SU-DHL-6 (cell line): ENCODE data around the gene RBM6.

Experiments
- H2AFZ ChIP-seq: fragments of 200-600 bp; sonication (generic); 2 replicates; pipeline ENCODE4 v1.6.1; 2014; ENCODE audit warnings: low read depth, mild to moderate bottlenecking, moderate library complexity, mixed read lengths, antibody characterized with exemption, low read length; ENCODE audit not compliant: severe bottlenecking
- H3F3A ChIP-seq: fragments of 200-600 bp; shearing (Covaris generic); 2 replicates; pipeline ENCODE4 v1.6.0; 2016; ENCODE audit warnings: antibody characterized with exemption, mild to moderate bottlenecking; ENCODE audit not compliant: insufficient read depth
- H3K27ac ChIP-seq: fragments of 200-600 bp; sonication (generic); 2 replicates; pipeline ENCODE4 v1.5.1; 2016; ENCODE audit warnings: low read depth, mild to moderate bottlenecking, low read length, moderate library complexity, mixed read lengths
- H3K27me3 ChIP-seq: fragments of 200-600 bp; sonication (generic), shearing (Covaris generic); 2 replicates; pipeline ENCODE4 v1.6.0; 2014; ENCODE audit warnings: mild to moderate bottlenecking, low read length
- H3K36me3 ChIP-seq: fragments of 200-600 bp; sonication (generic); 2 replicates; pipeline ENCODE4 v1.6.1; 2014; ENCODE audit warnings: mild to moderate bottlenecking, low read length, mixed read lengths
- H3K4me2 ChIP-seq: fragments of 300-600, 200-600 bp; shearing (Covaris generic), sonication (generic); 2 replicates; pipeline ENCODE4 v1.6.0; 2014; ENCODE audit warnings: low read length, low read depth, mild to moderate bottlenecking; ENCODE audit not compliant: poor library complexity, severe bottlenecking
- H3K4me3 ChIP-seq: fragments of 200-600 bp; sonication (generic); 2 replicates; pipeline ENCODE4 v1.5.1; 2014; ENCODE audit warnings: antibody characterized with exemption, low read length, mild to moderate bottlenecking, mixed read lengths; ENCODE audit not compliant: insufficient read depth, poor library complexity, severe bottlenecking
- H3K79me2 ChIP-seq: fragments of 200-600 bp; sonication (generic); 2 replicates; pipeline ENCODE4 v1.6.1; 2014; ENCODE audit warnings: mild to moderate bottlenecking, low read length, moderate library complexity; ENCODE audit not compliant: insufficient read depth
- H3K9ac ChIP-seq: fragments of 200-600 bp; sonication (generic); 2 replicates; pipeline ENCODE4 v1.7.0; 2014; ENCODE audit warnings: mild to moderate bottlenecking, low read length
- H3K9me2 ChIP-seq: fragments of 200-600 bp; sonication (generic); replicated peaks from 2 replicates; pipeline ENCODE4 v1.6.1; 2014; ENCODE audit warnings: low read length; ENCODE audit not compliant: insufficient read depth
- H3K9me3 ChIP-seq: fragments of 200-600 bp; sonication (generic); 2 replicates; pipeline ENCODE4 v1.6.1; 2014; ENCODE audit warnings: low read length, mixed read lengths; ENCODE audit not compliant: insufficient read depth
- H4K20me1 ChIP-seq: fragments of 200-600 bp; sonication (generic); 2 replicates; pipeline ENCODE4 v1.6.1; 2014; ENCODE audit warnings: low read depth, mild to moderate bottlenecking, antibody characterized with exemption, low read length, moderate library complexity, mixed read lengths
- EZH2phosphoT487 ChIP-seq: fragments of 200-600 bp; sonication (generic), shearing (Covaris generic); conservative IDR thresholded peaks from 2 replicates; pipeline ENCODE4 v1.6.1; 2018; ENCODE audit warnings: mild to moderate bottlenecking, antibody characterized with exemption, low read length, moderate library complexity, mixed read lengths
- TF ChIP-seq, protein P1 (sequence below): fragments of 200-600 bp; sonication (generic); IDR thresholded peaks from one replicate; pipeline ENCODE4 v1.5.1; 2017; ENCODE audit warnings: antibody characterized with exemption, mild to moderate bottlenecking, low read length, moderate library complexity; ENCODE audit not compliant: insufficient read depth, poor library complexity, severe bottlenecking

The RBM6 gene

DNA sequence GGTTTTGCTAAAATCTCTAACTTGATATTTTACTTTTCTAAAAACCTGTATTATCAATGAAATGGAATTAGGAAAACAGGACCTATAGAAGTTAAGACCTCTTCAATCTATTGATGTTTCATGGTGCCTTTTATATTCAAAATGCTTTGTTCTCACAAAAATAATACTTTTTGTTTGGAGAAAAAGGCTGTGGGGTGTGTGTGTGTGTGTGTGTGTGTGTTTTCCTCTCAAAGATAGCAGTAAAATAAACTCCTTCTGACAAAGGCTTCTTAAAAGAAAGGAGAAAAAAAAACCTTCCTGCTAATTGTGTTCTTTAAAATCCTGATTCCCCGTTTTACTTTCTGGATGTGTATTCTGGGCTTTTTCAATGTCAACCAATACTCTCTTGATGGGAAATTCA is 54.5 kb downstream of the RBM6 start:
- Histone ChIP-seq H2AFZ (no peak overlapping the region), H3K4me3 (no peak overlapping the region), H3K27ac (no peak overlapping the region), H3K27me3 (no peaks in the 10 kb centered on the region), H4K20me1 (no peaks in the 10 kb centered on the region), H3K4me2 (no peak overlapping the region), H3K9ac (no peak overlapping the region), H3K79me2 (peaks cover 43% of the 10 kb centered on the region), H3K9me3 (no peaks in the 10 kb centered on the region), H3K9me2 (no peaks in the 10 kb centered on the region), H3K36me3 (0 out of 2 replicates have a peak, but pooled peaks cover 2% of the 10 kb centered on the region), H3F3A (no peaks in the 10 kb centered on the region; the same call in 1 of the 2 replicates)
- TF ChIP-seq EZH2phosphoT487: no peak
- TF ChIP-seq, protein P1, sequence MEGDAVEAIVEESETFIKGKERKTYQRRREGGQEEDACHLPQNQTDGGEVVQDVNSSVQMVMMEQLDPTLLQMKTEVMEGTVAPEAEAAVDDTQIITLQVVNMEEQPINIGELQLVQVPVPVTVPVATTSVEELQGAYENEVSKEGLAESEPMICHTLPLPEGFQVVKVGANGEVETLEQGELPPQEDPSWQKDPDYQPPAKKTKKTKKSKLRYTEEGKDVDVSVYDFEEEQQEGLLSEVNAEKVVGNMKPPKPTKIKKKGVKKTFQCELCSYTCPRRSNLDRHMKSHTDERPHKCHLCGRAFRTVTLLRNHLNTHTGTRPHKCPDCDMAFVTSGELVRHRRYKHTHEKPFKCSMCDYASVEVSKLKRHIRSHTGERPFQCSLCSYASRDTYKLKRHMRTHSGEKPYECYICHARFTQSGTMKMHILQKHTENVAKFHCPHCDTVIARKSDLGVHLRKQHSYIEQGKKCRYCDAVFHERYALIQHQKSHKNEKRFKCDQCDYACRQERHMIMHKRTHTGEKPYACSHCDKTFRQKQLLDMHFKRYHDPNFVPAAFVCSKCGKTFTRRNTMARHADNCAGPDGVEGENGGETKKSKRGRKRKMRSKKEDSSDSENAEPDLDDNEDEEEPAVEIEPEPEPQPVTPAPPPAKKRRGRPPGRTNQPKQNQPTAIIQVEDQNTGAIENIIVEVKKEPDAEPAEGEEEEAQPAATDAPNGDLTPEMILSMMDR: no peak

GRCh38 chr3:49996016-49996415 is 56.1 kb downstream of the RBM6 start:
- H3F3A ChIP-seq: no peaks in the 10 kb centered on the region; the same call in 1 of the 2 replicates
- no peak overlapping the region for H3K27ac ChIP-seq
- no peaks in the 10 kb centered on the region for H3K9me2 ChIP-seq
- no peak overlapping the region for H3K9ac ChIP-seq
- peaks cover 38% of the 10 kb centered on the region for H3K79me2 ChIP-seq
- no peaks in the 10 kb centered on the region for H4K20me1 ChIP-seq
- no peaks in the 10 kb centered on the region for H3K27me3 ChIP-seq
- no peak for TF ChIP-seq EZH2phosphoT487
- TF ChIP-seq, protein P1: no peak
- H3K9me3 ChIP-seq: no peaks in the 10 kb centered on the region
- H3K4me3 ChIP-seq: no peak overlapping the region
- H2AFZ ChIP-seq: no peak overlapping the region
- H3K36me3 ChIP-seq: 0 out of 2 replicates have a peak, but pooled peaks cover 2% of the 10 kb centered on the region
- no peak overlapping the region for H3K4me2 ChIP-seq

GRCh38 chr3:49997862-49998261 is 57.9 kb downstream of the RBM6 start:
- H3K79me2 ChIP-seq: peaks cover 28% of the 10 kb centered on the region
- no peaks in the 10 kb centered on the region for H4K20me1 ChIP-seq
- H2AFZ ChIP-seq: no peak overlapping the region
- no peaks in the 10 kb centered on the region; the same call in 1 of the 2 replicates for H3F3A ChIP-seq
- no peak overlapping the region for H3K4me2 ChIP-seq
- no peaks in the 10 kb centered on the region for H3K9me2 ChIP-seq
- TF ChIP-seq, protein P1: no peak
- no peak for TF ChIP-seq EZH2phosphoT487
- H3K9me3 ChIP-seq: no peaks in the 10 kb centered on the region
- no peaks in the 10 kb centered on the region for H3K27me3 ChIP-seq
- 0 out of 2 replicates have a peak, but pooled peaks cover 2% of the 10 kb centered on the region for H3K36me3 ChIP-seq
- no peak overlapping the region for H3K27ac ChIP-seq
- no peak overlapping the region for H3K9ac ChIP-seq
- H3K4me3 ChIP-seq: no peak overlapping the region
